WTC11 (cell line): Measurements from ENCODE around the gene ACOT13. TPM values are rescaled to one million over a fixed set of nuclear protein-coding genes. Genes with fewer than 3 reads are reported as not detected.

Experiments
- ATAC-seq: fragments of 200-7000 bp; cut with Tn5 transposase; 2 replicates; pipeline ENCODE4 v1.10.0; 2021; ENCODE audit warnings: mild to moderate bottlenecking, moderate library complexity
- CTCF ChIA-PET: fragments of 300-600 bp; sonication (Branson Sonifier 250); formaldehyde crosslinking; loops from one replicate; lab custom pipeline; 2021; ENCODE audit warnings: antibody characterized with exemption; lab: Charles Lee
- POLR2A ChIA-PET: fragments of 350-600 bp; sonication (Branson Sonifier 250); formaldehyde crosslinking; loops from one replicate; lab custom pipeline; 2021; ENCODE audit warnings: antibody characterized with exemption; lab: Charles Lee
- DNase-seq: peaks from one replicate; pipeline ENCODE4 v3.0.0; 2021; ENCODE audit warnings: low spot score
- H3K27ac Mint-ChIP-seq: 2 replicates; pipeline ENCODE4 v1.8.0; 2021; ENCODE audit warnings: mixed read lengths
- H3K27me3 Mint-ChIP-seq: 2 replicates; pipeline ENCODE4 v1.8.0; 2021; ENCODE audit warnings: low read depth, mild to moderate bottlenecking, moderate library complexity, mixed read lengths
- H3K36me3 Mint-ChIP-seq: 2 replicates; pipeline ENCODE4 v1.8.0; 2021; ENCODE audit warnings: mixed read lengths
- H3K4me1 Mint-ChIP-seq: 2 replicates; pipeline ENCODE4 v1.8.0; 2022; ENCODE audit warnings: mixed read lengths
- H3K4me3 Mint-ChIP-seq: 2 replicates; pipeline ENCODE4 v1.8.0; 2021; ENCODE audit warnings: mild to moderate bottlenecking, moderate library complexity, mixed read lengths
- H3K9me3 Mint-ChIP-seq: 2 replicates; pipeline ENCODE4 v1.8.0; 2021; ENCODE audit warnings: mixed read lengths
- CREB1 ChIP-seq: sonication (generic); formaldehyde crosslinking; IDR thresholded peaks from 2 replicates; pipeline ENCODE4 v1.8.0; 2023; ENCODE audit warnings: mild to moderate bottlenecking, missing genetic modification reagents
- CREM ChIP-seq: sonication (generic); formaldehyde crosslinking; IDR thresholded peaks from 2 replicates; pipeline ENCODE4 v1.8.1; 2022; ENCODE audit warnings: mild to moderate bottlenecking, missing genetic modification reagents, moderate library complexity
- FOXK1 ChIP-seq: sonication (generic); formaldehyde crosslinking; IDR thresholded peaks from 2 replicates; pipeline ENCODE4 v1.8.0; 2022; ENCODE audit warnings: mild to moderate bottlenecking, moderate library complexity, missing genetic modification reagents
- NR1H2 ChIP-seq: sonication (generic); formaldehyde crosslinking; IDR thresholded peaks from 2 replicates; pipeline ENCODE4 v1.9.0; 2021; ENCODE audit warnings: mild to moderate bottlenecking, moderate library complexity, missing genetic modification reagents
- RORB ChIP-seq: fragments of 250-450 bp; sonication (Bioruptor Pico); IDR thresholded peaks from 2 replicates; pipeline ENCODE4 v1.9.0; 2021; ENCODE audit warnings: mild to moderate bottlenecking
- SMAD3 ChIP-seq: sonication (generic); formaldehyde crosslinking; IDR thresholded peaks from 2 replicates; pipeline ENCODE4 v1.8.0; 2022; ENCODE audit warnings: missing genetic modification reagents, mild to moderate bottlenecking, borderline replicate concordance
- ZNF671 ChIP-seq: fragments of 250-450 bp; sonication (Bioruptor Pico); IDR thresholded peaks from 2 replicates; pipeline ENCODE4 v1.8.0; 2021; ENCODE audit warnings: mild to moderate bottlenecking
- total RNA-seq: library from RNA; stranded (reverse); gene quantifications from 3 replicates; pipeline ENCODE4 v1.2.3, GENCODE V29; 2021
- TF ChIP-seq, protein P1 (sequence below): fragments of 250-450 bp; sonication (Bioruptor Pico); IDR thresholded peaks from 2 replicates; pipeline ENCODE4 v1.9.0; 2021; ENCODE audit warnings: moderate library complexity, mild to moderate bottlenecking, inconsistent platforms, borderline replicate concordance
- TF ChIP-seq, protein P2 (sequence below): fragments of 250-450 bp; sonication (Bioruptor Pico); IDR thresholded peaks from 2 replicates; pipeline ENCODE4 v1.9.0; 2021; ENCODE audit warnings: mild to moderate bottlenecking, borderline replicate concordance
- TF ChIP-seq, protein P3 (sequence below): sonication (generic); formaldehyde crosslinking; IDR thresholded peaks from 2 replicates; pipeline ENCODE4 v1.8.0; 2022; ENCODE audit warnings: mild to moderate bottlenecking, missing genetic modification reagents
- TF ChIP-seq, protein P4 (sequence below): sonication (generic); formaldehyde crosslinking; IDR thresholded peaks from 2 replicates; pipeline ENCODE4 v1.8.1; 2022; ENCODE audit warnings: low read depth, missing genetic modification reagents, borderline replicate concordance
- TF ChIP-seq, protein P5 (sequence below): sonication (generic); formaldehyde crosslinking; IDR thresholded peaks from 2 replicates; pipeline ENCODE4 v1.8.1; 2023; ENCODE audit warnings: mild to moderate bottlenecking, missing genetic modification reagents, moderate library complexity

Gene ACOT13
- total RNA-seq, 1 experiment from 2014 or later, result 54.0 TPM

DNA sequence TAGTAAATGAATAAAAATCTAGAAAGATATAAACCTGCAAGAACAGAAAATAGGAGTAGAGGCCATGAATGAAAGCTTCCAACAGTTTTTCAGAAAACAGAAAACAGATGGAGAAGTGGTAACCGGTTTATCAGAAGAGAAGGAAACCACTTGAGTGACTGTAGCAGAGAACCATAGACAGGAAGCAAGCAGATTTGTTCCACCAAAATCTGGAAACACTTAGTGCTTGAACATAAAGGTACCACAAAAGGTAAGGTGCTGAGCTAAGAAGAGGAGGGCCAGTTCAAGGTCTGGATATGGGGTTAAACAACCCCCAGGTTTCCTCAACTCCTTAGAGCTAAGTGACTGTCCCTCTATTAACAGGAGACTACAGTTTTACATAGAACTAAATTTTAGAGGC is 11.7 kb upstream of the ACOT13 start (continued):
- TF ChIP-seq, protein P1, sequence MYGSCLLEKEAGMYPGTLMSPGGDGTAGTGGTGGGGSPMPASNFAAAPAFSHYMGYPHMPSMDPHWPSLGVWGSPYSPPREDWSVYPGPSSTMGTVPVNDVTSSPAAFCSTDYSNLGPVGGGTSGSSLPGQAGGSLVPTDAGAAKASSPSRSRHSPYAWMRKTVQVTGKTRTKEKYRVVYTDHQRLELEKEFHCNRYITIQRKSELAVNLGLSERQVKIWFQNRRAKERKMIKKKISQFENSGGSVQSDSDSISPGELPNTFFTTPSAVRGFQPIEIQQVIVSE, result no peak
- TF ChIP-seq, all 79 proteins: peak for 0

DNA sequence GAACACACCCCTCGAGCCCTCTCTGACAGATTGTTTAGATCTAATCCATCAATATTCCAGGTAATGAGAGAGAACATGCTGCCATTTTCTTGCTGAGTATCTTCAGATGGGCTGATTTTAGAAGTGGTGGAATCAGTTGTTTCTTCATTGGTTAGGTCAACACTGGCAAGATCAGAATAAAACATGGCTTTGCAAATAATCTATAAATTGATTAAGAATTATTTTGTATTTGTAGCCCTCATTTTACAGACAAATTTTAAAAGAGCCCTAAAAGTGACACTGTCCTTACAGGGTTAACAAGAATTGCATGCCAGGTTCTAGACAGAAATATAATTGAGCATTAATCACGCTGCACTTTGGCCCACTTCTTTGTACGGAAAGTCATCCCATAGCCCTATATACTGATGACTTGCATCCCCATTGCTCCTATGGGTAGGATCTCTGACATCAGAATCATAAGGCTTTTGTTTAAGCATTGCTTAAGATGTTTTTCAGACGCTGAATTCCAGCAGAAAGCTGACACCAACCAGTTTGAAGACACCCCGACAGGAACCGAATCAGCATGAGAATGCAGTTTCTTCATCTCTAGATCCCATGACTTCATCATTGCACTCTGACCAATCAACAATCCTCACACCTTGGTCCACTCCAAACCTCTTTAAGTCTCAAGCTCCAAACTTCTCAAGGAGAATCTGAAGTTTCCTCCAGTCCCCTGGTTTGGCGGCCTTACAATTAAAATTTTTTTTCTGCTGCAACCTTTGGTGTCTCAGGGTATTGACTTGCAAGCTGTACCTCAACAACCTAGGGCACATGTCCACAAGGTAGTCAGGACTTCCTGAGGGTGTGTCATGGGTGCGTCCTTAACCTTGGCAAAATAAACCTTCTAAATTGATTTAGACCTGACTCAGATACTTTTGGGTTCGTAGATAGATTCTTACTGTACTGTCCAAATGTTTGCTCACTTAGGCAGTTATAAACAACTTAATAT is 8.0 kb upstream of the ACOT13 start:
- ATAC-seq (peak; percentile 89), DNase-seq (no peak)
- Mint-ChIP-seq H3K27me3 (no peaks in the 10 kb centered on the region), H3K36me3 (peaks cover 42% of the 10 kb centered on the region), H3K9me3 (no peaks in the 10 kb centered on the region), H3K4me3 (no peak overlapping the region; the same call in 1 of the 2 replicates), H3K27ac (peak overlapping the region; percentile 94), H3K4me1 (peaks cover 28% of the 10 kb centered on the region)
- TF ChIP-seq, protein P2, sequence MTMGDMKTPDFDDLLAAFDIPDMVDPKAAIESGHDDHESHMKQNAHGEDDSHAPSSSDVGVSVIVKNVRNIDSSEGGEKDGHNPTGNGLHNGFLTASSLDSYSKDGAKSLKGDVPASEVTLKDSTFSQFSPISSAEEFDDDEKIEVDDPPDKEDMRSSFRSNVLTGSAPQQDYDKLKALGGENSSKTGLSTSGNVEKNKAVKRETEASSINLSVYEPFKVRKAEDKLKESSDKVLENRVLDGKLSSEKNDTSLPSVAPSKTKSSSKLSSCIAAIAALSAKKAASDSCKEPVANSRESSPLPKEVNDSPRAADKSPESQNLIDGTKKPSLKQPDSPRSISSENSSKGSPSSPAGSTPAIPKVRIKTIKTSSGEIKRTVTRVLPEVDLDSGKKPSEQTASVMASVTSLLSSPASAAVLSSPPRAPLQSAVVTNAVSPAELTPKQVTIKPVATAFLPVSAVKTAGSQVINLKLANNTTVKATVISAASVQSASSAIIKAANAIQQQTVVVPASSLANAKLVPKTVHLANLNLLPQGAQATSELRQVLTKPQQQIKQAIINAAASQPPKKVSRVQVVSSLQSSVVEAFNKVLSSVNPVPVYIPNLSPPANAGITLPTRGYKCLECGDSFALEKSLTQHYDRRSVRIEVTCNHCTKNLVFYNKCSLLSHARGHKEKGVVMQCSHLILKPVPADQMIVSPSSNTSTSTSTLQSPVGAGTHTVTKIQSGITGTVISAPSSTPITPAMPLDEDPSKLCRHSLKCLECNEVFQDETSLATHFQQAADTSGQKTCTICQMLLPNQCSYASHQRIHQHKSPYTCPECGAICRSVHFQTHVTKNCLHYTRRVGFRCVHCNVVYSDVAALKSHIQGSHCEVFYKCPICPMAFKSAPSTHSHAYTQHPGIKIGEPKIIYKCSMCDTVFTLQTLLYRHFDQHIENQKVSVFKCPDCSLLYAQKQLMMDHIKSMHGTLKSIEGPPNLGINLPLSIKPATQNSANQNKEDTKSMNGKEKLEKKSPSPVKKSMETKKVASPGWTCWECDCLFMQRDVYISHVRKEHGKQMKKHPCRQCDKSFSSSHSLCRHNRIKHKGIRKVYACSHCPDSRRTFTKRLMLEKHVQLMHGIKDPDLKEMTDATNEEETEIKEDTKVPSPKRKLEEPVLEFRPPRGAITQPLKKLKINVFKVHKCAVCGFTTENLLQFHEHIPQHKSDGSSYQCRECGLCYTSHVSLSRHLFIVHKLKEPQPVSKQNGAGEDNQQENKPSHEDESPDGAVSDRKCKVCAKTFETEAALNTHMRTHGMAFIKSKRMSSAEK (CRISPR knock-in tag), result peak; percentile 77
- no peak for TF ChIP-seq SMAD3
- CTCF ChIA-PET, result interaction anchor here (0.8 to 1.4 kb wide), 4 partner anchors 24 to 78 kb away, joined by 4 to 5 read pairs (median 4); no protein-coding TSS in a partner anchor
- POLR2A ChIA-PET, result interaction anchor here (0.8 to 1.4 kb wide), 3 partner anchors 8 to 24 kb away, joined by 3 to 5 read pairs (median 4); partner anchors contain the start of genes ACOT13, KIAA0319 and TDP2

DNA sequence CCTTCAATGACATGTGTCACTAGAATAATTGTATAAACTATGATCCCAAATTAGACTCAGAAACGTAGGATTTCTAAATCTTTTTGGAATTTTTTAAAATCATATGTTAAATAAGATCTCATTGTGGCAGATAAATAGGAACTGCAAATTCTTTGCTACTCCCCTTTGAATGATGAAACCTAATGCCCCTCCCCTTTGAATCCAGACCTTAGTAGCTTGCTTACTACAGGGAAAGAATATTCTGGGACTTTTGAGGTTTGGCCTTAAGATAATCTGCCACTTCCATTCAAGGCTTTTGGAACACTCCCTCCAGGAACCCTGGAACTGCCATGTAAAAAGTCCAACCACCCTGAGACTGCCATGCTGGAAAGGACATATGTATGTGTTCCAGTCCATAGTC is 7.3 kb upstream of the ACOT13 start:
- Mint-ChIP-seq H3K36me3 (peaks cover 42% of the 10 kb centered on the region), H3K9me3 (no peaks in the 10 kb centered on the region), H3K4me1 (peaks cover 31% of the 10 kb centered on the region), H3K27me3 (no peaks in the 10 kb centered on the region), H3K4me3 (no peak overlapping the region), H3K27ac (peak overlapping the region; percentile 94)
- ChIA-PET POLR2A (interaction anchor here (0.8 to 1.4 kb wide), 3 partner anchors 7 to 24 kb away, joined by 3 to 5 read pairs (median 4); partner anchors contain the start of genes ACOT13, KIAA0319 and TDP2), CTCF (interaction anchor here (0.8 to 1.4 kb wide), 4 partner anchors 24 to 78 kb away, joined by 4 to 5 read pairs (median 4); no protein-coding TSS in a partner anchor)
- DNase-seq (no peak), ATAC-seq (no peak)
- TF ChIP-seq, protein P3, sequence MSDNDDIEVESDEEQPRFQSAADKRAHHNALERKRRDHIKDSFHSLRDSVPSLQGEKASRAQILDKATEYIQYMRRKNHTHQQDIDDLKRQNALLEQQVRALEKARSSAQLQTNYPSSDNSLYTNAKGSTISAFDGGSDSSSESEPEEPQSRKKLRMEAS (CRISPR knock-in tag), result no peak
- TF ChIP-seq CREB1 (CRISPR knock-in tag) (no peak), NR1H2 (CRISPR knock-in tag) (no peak), RORB (CRISPR knock-in tag) (no peak), FOXK1 (no peak), CREM (CRISPR knock-in tag) (no peak), ZNF671 (CRISPR knock-in tag) (no peak)
- TF ChIP-seq, protein P4, sequence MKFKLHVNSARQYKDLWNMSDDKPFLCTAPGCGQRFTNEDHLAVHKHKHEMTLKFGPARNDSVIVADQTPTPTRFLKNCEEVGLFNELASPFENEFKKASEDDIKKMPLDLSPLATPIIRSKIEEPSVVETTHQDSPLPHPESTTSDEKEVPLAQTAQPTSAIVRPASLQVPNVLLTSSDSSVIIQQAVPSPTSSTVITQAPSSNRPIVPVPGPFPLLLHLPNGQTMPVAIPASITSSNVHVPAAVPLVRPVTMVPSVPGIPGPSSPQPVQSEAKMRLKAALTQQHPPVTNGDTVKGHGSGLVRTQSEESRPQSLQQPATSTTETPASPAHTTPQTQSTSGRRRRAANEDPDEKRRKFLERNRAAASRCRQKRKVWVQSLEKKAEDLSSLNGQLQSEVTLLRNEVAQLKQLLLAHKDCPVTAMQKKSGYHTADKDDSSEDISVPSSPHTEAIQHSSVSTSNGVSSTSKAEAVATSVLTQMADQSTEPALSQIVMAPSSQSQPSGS (CRISPR knock-in tag), result no peak
- TF ChIP-seq, protein P5, sequence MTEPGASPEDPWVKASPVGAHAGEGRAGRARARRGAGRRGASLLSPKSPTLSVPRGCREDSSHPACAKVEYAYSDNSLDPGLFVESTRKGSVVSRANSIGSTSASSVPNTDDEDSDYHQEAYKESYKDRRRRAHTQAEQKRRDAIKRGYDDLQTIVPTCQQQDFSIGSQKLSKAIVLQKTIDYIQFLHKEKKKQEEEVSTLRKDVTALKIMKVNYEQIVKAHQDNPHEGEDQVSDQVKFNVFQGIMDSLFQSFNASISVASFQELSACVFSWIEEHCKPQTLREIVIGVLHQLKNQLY (CRISPR knock-in tag), result no peak
